Measurements from ENCODE around the gene LGALS7B. TPM values are rescaled to one million over a fixed set of nuclear protein-coding genes. Genes with fewer than 3 reads are reported as not detected.
"Not testable (repeated sequence)": the region's sequence is repeated elsewhere in the genome, so short reads cannot be mapped to it uniquely, and the experiment has no call there.

LGALS7B gene
- polyA plus RNA-seq, 12 donors, result 0.93 to 126 (median 7.2) TPM; not detected in 6

- no peak for DNase-seq
These were observed 6.5 kb downstream of the LGALS7B start for GRCh38 chr19:38795549-38795948.

GRCh38 chr19:38796154-38796553, 7.2 kb downstream of the LGALS7B start:
- DNase-seq, result no peak

- not testable (repeated sequence) for DNase-seq
These were observed 8.8 kb downstream of the LGALS7B start for GRCh38 chr19:38797781-38798180.

- no peak for DNase-seq
These were observed 10.1 kb downstream of the LGALS7B start for GRCh38 chr19:38799104-38799503.

GRCh38 chr19:38800577-38801347, 11.8 kb downstream of the LGALS7B start:
- DNase-seq, result no peak

- no peak for DNase-seq
These were observed 12.5 kb downstream of the LGALS7B start for GRCh38 chr19:38801359-38802095.

- no peak for DNase-seq
These were observed 14.5 kb downstream of the LGALS7B start for GRCh38 chr19:38803543-38803942.

GRCh38 chr19:38805180-38805579, 16.2 kb downstream of the LGALS7B start:
- DNase-seq, result no peak

- DNase-seq, result no peak
These were observed 17.4 kb downstream of the LGALS7B start for GRCh38 chr19:38806371-38806770.

GRCh38 chr19:38807374-38808098, 18.5 kb downstream of the LGALS7B start:
- not testable (repeated sequence) for DNase-seq

GRCh38 chr19:38808741-38809140, 19.7 kb downstream of the LGALS7B start:
- no peak for DNase-seq

GRCh38 chr19:38809592-38810252, 20.7 kb downstream of the LGALS7B start:
- DNase-seq, result no peak

GRCh38 chr19:38812009-38812840, 23.2 kb downstream of the LGALS7B start:
- DNase-seq, result no peak

GRCh38 chr19:38812841-38813320, 23.9 kb downstream of the LGALS7B start, which contains the start of gene LGALS4:
Gene LGALS4, minus strand, starts transcription at chr19:38812945. Its CDS starts 59 bp downstream, at chr19:38812886.
- DNase-seq, result no peak

- DNase-seq, result no peak
These were observed 24.3 kb downstream of the LGALS7B start for GRCh38 chr19:38813323-38813722.

- DNase-seq, result not testable (repeated sequence)
These were observed 24.9 kb downstream of the LGALS7B start for GRCh38 chr19:38813932-38814331.

- DNase-seq, result no peak
These were observed 26.3 kb downstream of the LGALS7B start for GRCh38 chr19:38815059-38816001.

- DNase-seq, result no peak
These were observed 27.2 kb downstream of the LGALS7B start for GRCh38 chr19:38816131-38816750.

GRCh38 chr19:38817081-38817480, 28.1 kb downstream of the LGALS7B start:
- no peak for DNase-seq
